Body of pancreas (tissue), 4 donors: ENCODE data around the gene SRI. TPM values are rescaled to one million over a fixed set of nuclear protein-coding genes. Genes with fewer than 3 reads are reported as not detected.

Experiments used
- ATAC-seq: fragments of 150-250 bp; one replicate; pipeline ENCODE4 v1.9.1; 2016
- DNase-seq, 4 donors: peaks; one replicate each; pipeline ENCODE4 v3.0.0-alpha.2; 2019
- H3K27ac ChIP-seq, 4 donors: fragments of 200-600 bp; sonication (generic); 1 replicate in 3 of 4; 2 replicates in 1 of 4; pipeline versions ENCODE4 v1.5.1 to v1.6.1; 2016 to 2019; ENCODE audit warnings: mild to moderate bottlenecking in 1 of 4, mixed read lengths in 1 of 4, moderate library complexity in 1 of 4
- H3K27me3 ChIP-seq, 2 donors: fragments of 200-600 bp; sonication (generic); one replicate each; pipeline ENCODE4 v1.6.0; 2016; ENCODE audit warnings: mild to moderate bottlenecking in 1 of 2
- H3K36me3 ChIP-seq, 2 donors: fragments of 200-600 bp; sonication (generic); replicated peaks in 1 of 2; 2 replicates each; pipeline ENCODE4 v1.5.1; 2016; ENCODE audit warnings: low read depth in 2 of 2; ENCODE audit not compliant: insufficient read depth in 1 of 2
- H3K4me1 ChIP-seq: fragments of 200-600 bp; sonication (generic); one replicate; pipeline ENCODE4 v1.6.0; 2016
- H3K4me3 ChIP-seq, 2 donors: fragments of 200-600 bp; sonication (generic); 1 replicate in 1 of 2; 2 replicates in 1 of 2; pipeline ENCODE4 v1.5.1; 2016 to 2019
- H3K9me3 ChIP-seq, 3 donors: fragments of 200-600 bp; sonication (generic); 1 replicate in 2 of 3; 2 replicates in 1 of 3; pipeline ENCODE4 v1.5.1; 2016
- POLR2A ChIP-seq, 3 donors: fragments of 450-650 bp; IDR thresholded peaks; one replicate each; pipeline ENCODE4 v1.6.1; 2016; ENCODE audit warnings: antibody characterized with exemption in 3 of 3, mild to moderate bottlenecking in 2 of 3
- WGBS, 2 donors: methylation state at CpG; one replicate each; pipeline ENCODE4 v1.1.5; 2017; 5-methylcytosine and 5-hydroxymethylcytosine counted together
- intact Hi-C: fragments of 100-400 bp; cut with DNase I; formaldehyde crosslinking; loops from one replicate; pipeline ENCODE4 v1.15.1; 2023
- total RNA-seq, 2 donors: library from RNA; depleted of rRNA; stranded (reverse); fragments of >200 nt; gene quantifications; one replicate each; pipeline ENCODE4 v1.1.0, GENCODE V29; 2016
- TF ChIP-seq, protein P1 (sequence below), 7 experiments: fragments of 450-650 bp in 4 of 7; fragments of 200-600 bp in 3 of 7; sonication (generic) in 3 of 7; IDR thresholded peaks; one replicate each; pipeline ENCODE4 v1.5.1; 2016 to 2019; ENCODE audit warnings: antibody characterized with exemption in 7 of 7

SRI gene
- total RNA-seq, 2 donors from 2014 or later = 23.1 to 36.3 TPM

DNA sequence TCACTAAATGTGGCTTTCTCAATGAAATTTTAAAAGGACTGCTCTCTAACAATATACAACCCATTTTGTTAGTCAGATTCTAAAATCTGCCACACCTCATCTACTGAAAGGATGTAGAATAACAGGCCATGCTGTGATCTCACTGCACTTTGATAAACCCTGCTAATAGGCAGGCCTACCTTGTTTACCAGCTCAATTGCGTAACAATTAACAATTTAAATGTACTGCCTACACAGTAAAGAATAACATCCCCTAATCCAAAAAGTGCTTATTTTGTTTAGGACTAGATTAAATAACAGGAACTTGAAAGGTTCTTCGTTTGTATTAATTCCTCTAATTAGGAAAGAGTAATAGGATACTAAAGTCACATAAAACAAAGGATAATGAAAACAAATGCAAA, 4.5 kb downstream of the SRI start:
- intact Hi-C loops = no loop called here
- peaks cover 0 to 12% of the 10 kb centered on the region in 2 donors for H3K36me3 ChIP-seq
- H3K4me1 ChIP-seq = peaks cover 12% of the 10 kb centered on the region
- H3K9me3 ChIP-seq = no peaks in the 10 kb centered on the region
- ATAC-seq (no peak), DNase-seq (no peak)
- no peaks in the 10 kb centered on the region for H3K27me3 ChIP-seq
- no peak for TF ChIP-seq POLR2A (IDR thresholded peaks at IDR 0.05)
- TF ChIP-seq, protein P1, sequence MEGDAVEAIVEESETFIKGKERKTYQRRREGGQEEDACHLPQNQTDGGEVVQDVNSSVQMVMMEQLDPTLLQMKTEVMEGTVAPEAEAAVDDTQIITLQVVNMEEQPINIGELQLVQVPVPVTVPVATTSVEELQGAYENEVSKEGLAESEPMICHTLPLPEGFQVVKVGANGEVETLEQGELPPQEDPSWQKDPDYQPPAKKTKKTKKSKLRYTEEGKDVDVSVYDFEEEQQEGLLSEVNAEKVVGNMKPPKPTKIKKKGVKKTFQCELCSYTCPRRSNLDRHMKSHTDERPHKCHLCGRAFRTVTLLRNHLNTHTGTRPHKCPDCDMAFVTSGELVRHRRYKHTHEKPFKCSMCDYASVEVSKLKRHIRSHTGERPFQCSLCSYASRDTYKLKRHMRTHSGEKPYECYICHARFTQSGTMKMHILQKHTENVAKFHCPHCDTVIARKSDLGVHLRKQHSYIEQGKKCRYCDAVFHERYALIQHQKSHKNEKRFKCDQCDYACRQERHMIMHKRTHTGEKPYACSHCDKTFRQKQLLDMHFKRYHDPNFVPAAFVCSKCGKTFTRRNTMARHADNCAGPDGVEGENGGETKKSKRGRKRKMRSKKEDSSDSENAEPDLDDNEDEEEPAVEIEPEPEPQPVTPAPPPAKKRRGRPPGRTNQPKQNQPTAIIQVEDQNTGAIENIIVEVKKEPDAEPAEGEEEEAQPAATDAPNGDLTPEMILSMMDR (IDR thresholded peaks at IDR 0.05) = no peak
- no peak overlapping the region for H3K27ac ChIP-seq
- no peak overlapping the region for H3K4me3 ChIP-seq
- WGBS, 2 donors = 72 to 73% methylated on average over 2 of the region's 2 CpGs

DNA sequence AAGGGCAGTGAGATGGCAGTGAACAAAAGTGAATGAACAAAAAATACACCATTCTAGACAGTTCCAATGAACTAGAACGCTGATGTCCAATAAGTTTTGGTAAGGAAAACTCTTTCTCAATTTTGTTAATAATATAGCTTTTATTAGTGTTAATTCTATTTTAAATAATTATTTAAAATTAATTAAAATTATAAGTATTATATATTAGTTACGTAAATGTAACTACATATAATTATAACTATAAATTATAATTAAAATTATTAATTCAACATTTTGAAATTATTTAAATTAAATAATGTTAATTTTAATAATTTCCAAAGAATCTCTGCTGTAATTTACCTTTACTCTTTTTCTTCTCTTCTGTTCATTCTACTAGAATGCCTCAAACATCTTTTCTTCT, 5.4 kb downstream of the SRI start:
- ATAC-seq (no peak), DNase-seq (no peak)
- Histone ChIP-seq H3K27ac (no peak overlapping the region), H3K4me1 (peaks cover 12% of the 10 kb centered on the region), H3K27me3 (no peaks in the 10 kb centered on the region), H3K36me3 (peaks cover 7 to 12% of the 10 kb centered on the region in 2 donors), H3K9me3 (no peaks in the 10 kb centered on the region), H3K4me3 (no peak overlapping the region)
- TF ChIP-seq, protein P1 (IDR thresholded peaks at IDR 0.05) = no peak
- TF ChIP-seq POLR2A (IDR thresholded peaks at IDR 0.05) = no peak
- intact Hi-C loops = no loop called here
- 97 to 100% methylated on average over 2 of the region's 2 CpGs for WGBS, 2 donors

DNA sequence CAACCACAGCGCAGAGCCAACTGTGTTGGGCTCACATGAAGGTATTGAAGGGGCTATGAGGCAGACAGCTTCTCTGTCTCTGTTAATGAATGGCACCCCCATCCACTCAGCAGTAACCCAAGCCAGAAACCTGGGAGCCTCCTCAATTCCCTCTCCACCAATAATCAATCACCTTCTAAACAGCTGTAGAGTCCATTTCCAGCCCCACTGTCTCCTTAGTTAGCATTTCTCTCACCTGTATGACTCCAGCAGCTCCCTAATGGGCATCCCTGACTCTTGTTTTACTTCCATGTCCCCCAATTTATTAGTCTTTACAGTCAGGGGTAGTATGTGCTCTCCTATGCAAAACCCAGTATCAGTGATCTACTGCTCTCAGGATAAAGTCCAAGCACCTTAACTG, 6.9 kb downstream of the SRI start:
- no peak for DNase-seq
- ATAC-seq = no peak
- no peaks in the 10 kb centered on the region for H3K27me3 ChIP-seq
- peaks cover 7 to 21% of the 10 kb centered on the region in 2 donors for H3K36me3 ChIP-seq
- H3K9me3 ChIP-seq = no peaks in the 10 kb centered on the region
- no peak overlapping the region for H3K4me3 ChIP-seq
- TF ChIP-seq POLR2A (IDR thresholded peaks at IDR 0.05) = no peak
- TF ChIP-seq, protein P1 (IDR thresholded peaks at IDR 0.05) = no peak
- intact Hi-C loops = no loop called here
- 93 to 100% methylated on average over 1 of the region's 1 CpG for WGBS, 2 donors
- H3K4me1 ChIP-seq = peaks cover 2% of the 10 kb centered on the region
- no peak overlapping the region for H3K27ac ChIP-seq

DNA sequence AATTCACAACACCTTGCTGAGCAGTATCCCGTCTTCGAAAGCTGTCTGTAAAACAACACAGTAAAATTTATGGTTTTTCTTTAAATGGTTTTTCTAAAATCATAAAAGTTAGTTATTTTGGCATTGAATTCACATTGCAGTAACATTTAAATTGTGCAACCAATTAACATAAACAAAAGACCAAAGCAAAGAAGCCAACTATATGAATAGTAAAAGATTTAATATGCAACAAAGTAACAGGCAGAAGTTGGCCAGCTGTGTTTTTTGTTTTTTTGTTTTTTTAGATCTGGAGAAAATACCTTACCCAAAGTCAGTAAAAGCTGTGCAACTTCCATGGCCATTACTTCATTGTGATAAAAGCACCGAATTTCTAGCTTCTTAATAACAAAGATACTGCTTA, 11.3 kb downstream of the SRI start:
- DNase-seq (no peak), ATAC-seq (no peak)
- H3K36me3 ChIP-seq = peaks cover 7 to 36% of the 10 kb centered on the region in 2 donors
- TF ChIP-seq, protein P1 (IDR thresholded peaks at IDR 0.05) = no peak
- TF ChIP-seq POLR2A (IDR thresholded peaks at IDR 0.05) = no peak
- no peaks in the 10 kb centered on the region for H3K9me3 ChIP-seq
- H3K27me3 ChIP-seq = no peaks in the 10 kb centered on the region
- H3K4me1 ChIP-seq = no peaks in the 10 kb centered on the region
- no peak overlapping the region for H3K27ac ChIP-seq
- intact Hi-C loops = no loop called here
- WGBS, 2 donors = 81 to 92% methylated on average over 3 of the region's 3 CpGs
- H3K4me3 ChIP-seq = no peak overlapping the region

DNA sequence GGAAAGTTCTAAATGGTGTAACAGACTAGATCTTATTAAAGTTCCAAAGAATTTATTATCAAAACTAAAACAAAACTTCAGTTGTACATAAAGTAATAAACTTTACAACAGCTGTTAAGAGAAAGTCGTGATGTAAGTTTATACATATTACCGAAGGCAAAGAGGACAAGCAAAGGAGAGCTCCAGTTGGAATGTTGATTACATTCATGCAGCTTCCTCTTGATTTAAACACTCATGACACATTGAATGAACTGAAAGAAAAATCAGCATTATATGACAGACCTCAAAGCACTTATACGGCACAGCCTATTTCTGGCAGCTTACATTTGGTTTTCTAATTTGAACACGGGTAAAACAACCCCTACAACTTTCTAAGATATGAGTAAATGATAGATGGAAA, 13.6 kb downstream of the SRI start:
- TF ChIP-seq POLR2A (IDR thresholded peaks at IDR 0.05) = no peak
- TF ChIP-seq, protein P1 (IDR thresholded peaks at IDR 0.05) = no peak

More for the DNA sequence above, 13.6 kb downstream of the SRI start:
- ATAC-seq (no peak), DNase-seq (no peak)
- Histone ChIP-seq H3K27me3 (no peaks in the 10 kb centered on the region), H3K4me1 (no peaks in the 10 kb centered on the region), H3K4me3 (no peak overlapping the region), H3K27ac (no peak overlapping the region), H3K9me3 (no peaks in the 10 kb centered on the region), H3K36me3 (peaks cover 7 to 34% of the 10 kb centered on the region in 2 donors)
- 85 to 89% methylated on average over 4 of the region's 4 CpGs for WGBS, 2 donors
- intact Hi-C loops = no loop called here
